ENCODE results near the gene PTPRD.

GRCh38 chr9:8800196-8800595 is 1812.6 kb downstream of the PTPRD start:
- TF ChIP-seq CTCF (IDR thresholded peaks at IDR 0.05 in 2 of 3, conservative IDR thresholded peaks at IDR 0.05 in 1 of 3; ENCODE audit: borderline replicate concordance in 1 of 3, insufficient read depth in 1 of 3, low read depth in 2 of 3, low read length in 2 of 3), result no peak
- no peak for TF ChIP-seq REST (IDR thresholded peaks at IDR 0.05; ENCODE audit: low read depth)
- TF ChIP-seq FOSL1 (IDR thresholded peaks at IDR 0.05; ENCODE audit: low read depth), result no peak
- TF ChIP-seq SIN3A (IDR thresholded peaks at IDR 0.05; ENCODE audit: low read depth), result no peak
- TF ChIP-seq RAD21 (IDR thresholded peaks at IDR 0.05; ENCODE audit: low read depth), result no peak
- TF ChIP-seq ZBTB33 (IDR thresholded peaks at IDR 0.05; ENCODE audit: extremely low read depth, insufficient replicate concordance, low read length), result no peak
- no peak for TF ChIP-seq SP1 (IDR thresholded peaks at IDR 0.05; ENCODE audit: low read depth)
- no peak for TF ChIP-seq ATF3 (IDR thresholded peaks at IDR 0.05)
- no peak for TF ChIP-seq EZH2phosphoT487 (IDR thresholded peaks at IDR 0.05; ENCODE audit: borderline replicate concordance)
- no peak for TF ChIP-seq SRF (IDR thresholded peaks at IDR 0.05; ENCODE audit: low read depth)
